H9 (cell line): Measurements from ENCODE around the gene ERAS. TPM values are rescaled to one million over a fixed set of nuclear protein-coding genes. Genes with fewer than 3 reads are reported as not detected.

Experiments
- DNase-seq: peaks from one replicate; pipeline ENCODE4 v3.0.0-alpha.2; 2017
- H2AFZ ChIP-seq: one replicate; pipeline ENCODE4 v1.6.1; 2013; ENCODE audit warnings: mild to moderate bottlenecking, low read length, control low read depth, moderate library complexity
- H2AK5ac ChIP-seq: 2 replicates; pipeline ENCODE4 v1.6.1; 2013; ENCODE audit warnings: low read length, control low read depth, mixed read lengths; ENCODE audit not compliant: insufficient read length
- H2BK120ac ChIP-seq: one replicate; pipeline ENCODE4 v1.6.1; 2013; ENCODE audit warnings: low read depth, mild to moderate bottlenecking, low read length, control low read depth, inconsistent platforms; ENCODE audit not compliant: poor library complexity, severe bottlenecking
- H2BK12ac ChIP-seq: 2 replicates; pipeline ENCODE4 v1.6.1; 2013; ENCODE audit warnings: low read length, control low read depth, mixed read lengths, low read depth; ENCODE audit not compliant: insufficient read length
- H2BK15ac ChIP-seq: 2 replicates; pipeline ENCODE4 v1.6.1; 2013; ENCODE audit warnings: low read depth, low read length, control low read depth
- H2BK20ac ChIP-seq: one replicate; pipeline ENCODE4 v1.6.1; 2013; ENCODE audit warnings: low read depth, mild to moderate bottlenecking, low read length, control low read depth, inconsistent platforms; ENCODE audit not compliant: poor library complexity, severe bottlenecking
- H2BK5ac ChIP-seq: 2 replicates; pipeline ENCODE4 v1.6.1; 2013; ENCODE audit warnings: low read length, control low read depth, mixed read lengths; ENCODE audit not compliant: insufficient read length
- H3K14ac ChIP-seq: 2 replicates; pipeline ENCODE4 v1.6.1; 2013; ENCODE audit warnings: low read length, control low read depth; ENCODE audit not compliant: insufficient read depth
- H3K18ac ChIP-seq: 2 replicates; pipeline ENCODE4 v1.6.1; 2013; ENCODE audit warnings: low read depth, mild to moderate bottlenecking, mixed read lengths, low read length, control low read depth; ENCODE audit not compliant: insufficient read length
- H3K23ac ChIP-seq: 2 replicates; pipeline ENCODE4 v1.6.1; 2013; ENCODE audit warnings: low read length, control low read depth, mixed read lengths, low read depth; ENCODE audit not compliant: insufficient read length
- H3K23me2 ChIP-seq: 2 replicates; pipeline ENCODE4 v1.6.1; 2013; ENCODE audit warnings: low read depth, mild to moderate bottlenecking, mixed read lengths, low read length, control low read depth; ENCODE audit not compliant: insufficient read length, poor library complexity, severe bottlenecking
- H3K27ac ChIP-seq: 2 replicates; pipeline ENCODE4 v1.5.1; 2013; ENCODE audit warnings: low read length, control low read depth, mixed read lengths, low read depth; ENCODE audit not compliant: insufficient read length
- H3K27me3 ChIP-seq: 2 replicates; pipeline ENCODE4 v1.6.1; 2013; ENCODE audit warnings: low read length, control low read depth, inconsistent platforms; ENCODE audit not compliant: insufficient read depth
- H3K4ac ChIP-seq: 2 replicates; pipeline ENCODE4 v1.6.1; 2013; ENCODE audit warnings: low read depth, mild to moderate bottlenecking, control low read depth, inconsistent platforms, low read length, moderate library complexity
- H3K4me1 ChIP-seq: 2 replicates; pipeline ENCODE4 v1.6.1; 2013; ENCODE audit warnings: low read length, control low read depth, inconsistent platforms; ENCODE audit not compliant: insufficient read depth
- H3K4me2 ChIP-seq: 2 replicates; pipeline ENCODE4 v1.6.1; 2013; ENCODE audit warnings: low read length, control low read depth, mixed read lengths; ENCODE audit not compliant: insufficient read length, insufficient read depth
- H3K56ac ChIP-seq: 2 replicates; pipeline ENCODE4 v1.6.1; 2013; ENCODE audit warnings: low read depth, mild to moderate bottlenecking, mixed read lengths, low read length, control low read depth; ENCODE audit not compliant: insufficient read length
- H3K79me1 ChIP-seq: 2 replicates; pipeline ENCODE4 v1.6.1; 2013; ENCODE audit warnings: low read depth, mild to moderate bottlenecking, moderate library complexity, low read length, control low read depth, inconsistent platforms; ENCODE audit not compliant: insufficient read depth, poor library complexity, severe bottlenecking
- H3K79me2 ChIP-seq: 2 replicates; pipeline ENCODE4 v1.6.1; 2013; ENCODE audit warnings: low read length, control low read depth, inconsistent platforms; ENCODE audit not compliant: insufficient read depth
- H3K9ac ChIP-seq: 2 replicates; pipeline ENCODE4 v1.6.1; 2013; ENCODE audit warnings: low read length, control low read depth, mixed read lengths; ENCODE audit not compliant: insufficient read length; ENCODE audit errors: extremely low read depth
- H3K9me3 ChIP-seq: one replicate; pipeline ENCODE4 v1.6.1; 2013; ENCODE audit warnings: low read depth, low read length, inconsistent platforms; ENCODE audit not compliant: control insufficient read depth
- H3T11ph ChIP-seq: one replicate; pipeline ENCODE4 v1.6.1; 2013; ENCODE audit warnings: mild to moderate bottlenecking, low read length, control low read depth, inconsistent platforms
- H4K20me1 ChIP-seq: one replicate; pipeline ENCODE4 v1.6.1; 2013; ENCODE audit not compliant: control insufficient read depth, insufficient read length, insufficient read depth
- H4K5ac ChIP-seq: 2 replicates; pipeline ENCODE4 v1.6.1; 2013; ENCODE audit warnings: low read depth, mild to moderate bottlenecking, mixed read lengths, low read length, control low read depth; ENCODE audit not compliant: insufficient read length
- H4K8ac ChIP-seq: replicated peaks from 2 replicates; pipeline ENCODE4 v1.6.1; 2013; ENCODE audit warnings: low read length, control low read depth, mixed read lengths, low read depth; ENCODE audit not compliant: insufficient read length
- H4K91ac ChIP-seq: 2 replicates; pipeline ENCODE4 v1.6.1; 2013; ENCODE audit warnings: low read depth, mild to moderate bottlenecking, moderate library complexity, mixed read lengths, low read length, control low read depth; ENCODE audit not compliant: insufficient read length
- H3K27ac Mint-ChIP-seq, 3 experiments: 2 replicates in 2 of 3; 3 replicates in 1 of 3; pipeline ENCODE4 v1.8.0; 2020 to 2021; ENCODE audit warnings: mixed read lengths in 3 of 3, mild to moderate bottlenecking in 1 of 3, moderate library complexity in 1 of 3
- H3K27me3 Mint-ChIP-seq: 2 replicates; pipeline ENCODE4 v1.8.0; 2021; ENCODE audit warnings: low read depth, mild to moderate bottlenecking, moderate library complexity, mixed read lengths
- H3K36me3 Mint-ChIP-seq, 3 experiments: 2 replicates in 2 of 3; 3 replicates in 1 of 3; pipeline ENCODE4 v1.8.0; 2020 to 2021; ENCODE audit warnings: low read depth in 3 of 3, mixed read lengths in 3 of 3; ENCODE audit not compliant: insufficient read depth in 1 of 3
- H3K4me1 Mint-ChIP-seq, 2 experiments: 2 replicates each; pipeline ENCODE4 v1.8.0; 2020; ENCODE audit warnings: mixed read lengths in 2 of 2
- H3K4me3 Mint-ChIP-seq, 2 experiments: 2 replicates in 1 of 2; 3 replicates in 1 of 2; pipeline ENCODE4 v1.8.0; 2020 to 2021; ENCODE audit warnings: mild to moderate bottlenecking in 2 of 2, mixed read lengths in 2 of 2, moderate library complexity in 1 of 2
- H3K9me3 Mint-ChIP-seq, 2 experiments: 2 replicates in 1 of 2; 3 replicates in 1 of 2; pipeline ENCODE4 v1.8.0; 2020; ENCODE audit warnings: mild to moderate bottlenecking in 2 of 2, mixed read lengths in 2 of 2, moderate library complexity in 1 of 2
- WGBS: extraction: QIAGEN DNeasy Blood & Tissue Kit; methylation state at CpG from one replicate; pipeline ENCODE4 v1.1.7; 2013; ENCODE audit warnings: missing lambda C conversion rate, low lambda C conversion rate, mixed read lengths; ENCODE audit not compliant: insufficient read length; ENCODE audit errors: extremely low coverage; 5-methylcytosine and 5-hydroxymethylcytosine counted together
- total RNA-seq: library from RNA; stranded (reverse); gene quantifications from 2 replicates; pipeline ENCODE4 v1.2.1, GENCODE V29; 2021
- TF ChIP-seq, protein P1 (sequence below): fragments of 200-600 bp; sonication (generic); conservative IDR thresholded peaks from 3 replicates; pipeline ENCODE4 v1.8.0; 2021; ENCODE audit warnings: antibody characterized with exemption, mild to moderate bottlenecking

The ERAS gene
- total RNA-seq, 1 experiment from 2014 or later = not detected

DNA sequence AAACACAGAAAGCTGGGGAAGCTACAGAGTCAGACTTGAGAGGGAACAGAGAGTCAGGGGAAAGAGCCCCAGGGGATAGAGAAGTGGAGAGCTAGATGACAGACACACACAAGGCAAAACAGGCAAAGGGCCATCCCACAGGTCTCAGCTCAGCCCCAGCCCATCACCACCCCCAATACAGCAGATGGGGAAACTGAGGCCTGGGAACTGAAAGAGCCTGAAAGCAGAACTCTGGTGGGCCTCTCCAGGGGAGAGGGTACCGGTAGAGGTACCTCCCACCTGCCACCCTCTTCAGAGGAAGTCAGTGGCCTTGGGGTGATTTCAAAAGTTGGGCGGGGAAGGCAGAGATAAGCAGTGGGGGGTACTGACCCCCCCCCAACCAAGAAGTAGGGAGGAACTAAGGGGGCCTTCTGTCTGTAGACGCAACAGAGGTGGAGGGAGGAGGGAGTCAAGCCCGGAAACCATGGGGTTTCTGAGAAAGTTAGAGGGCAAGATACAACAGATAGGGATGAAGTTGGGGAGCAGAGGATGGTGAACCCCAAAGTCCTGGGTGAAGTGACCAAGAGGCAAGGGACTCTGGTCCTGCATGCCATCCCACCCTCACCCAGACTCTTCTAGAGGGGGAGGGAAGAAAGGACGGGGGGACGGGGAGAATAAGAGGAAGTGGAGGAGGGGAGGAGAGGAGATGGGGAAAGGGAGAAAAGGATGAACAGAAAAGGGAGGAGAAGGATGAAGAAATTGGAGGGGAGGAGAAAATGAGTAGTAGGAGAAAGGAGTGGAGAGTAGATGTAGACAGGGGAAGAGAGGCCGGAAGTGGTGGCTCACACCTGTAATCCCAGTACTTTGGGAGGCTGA, 36.7 kb upstream of the ERAS start:
- H3K4me1 ChIP-seq = no peaks in the 10 kb centered on the region
- H4K8ac ChIP-seq = no peak overlapping the region
- WGBS = 100% methylated on average over 2 of the region's 7 CpGs
- H2BK5ac ChIP-seq = no peak overlapping the region
- no peak overlapping the region for H3K4me3 Mint-ChIP-seq
- no peaks in the 10 kb centered on the region for H3K23me2 ChIP-seq
- peaks cover 68 to 82% of the 10 kb centered on the region in 2 experiments for H3K9me3 Mint-ChIP-seq
- H3T11ph ChIP-seq = no peak overlapping the region
- H3K56ac ChIP-seq = no peak overlapping the region
- H3K27me3 Mint-ChIP-seq = peaks cover 21% of the 10 kb centered on the region
- H3K79me2 ChIP-seq = no peaks in the 10 kb centered on the region
- peaks cover 0 to 9% (median 5%) of the 10 kb centered on the region in 3 experiments; a peak in 5 of 7 replicates for H3K36me3 Mint-ChIP-seq
- H2BK120ac ChIP-seq = no peak overlapping the region
- no peak overlapping the region for H3K14ac ChIP-seq
- no peak overlapping the region for H4K91ac ChIP-seq
- H3K4ac ChIP-seq = no peak overlapping the region
- no peaks in the 10 kb centered on the region for H3K79me1 ChIP-seq
- H2BK12ac ChIP-seq = no peak overlapping the region
- no peak overlapping the region for H3K23ac ChIP-seq
- no peak overlapping the region for H2AFZ ChIP-seq
- H4K20me1 ChIP-seq = no peaks in the 10 kb centered on the region
- H2AK5ac ChIP-seq = no peak overlapping the region
- peaks cover 23% of the 10 kb centered on the region for H3K9me3 ChIP-seq
- no peak overlapping the region for H2BK20ac ChIP-seq
- H3K27ac ChIP-seq = no peak overlapping the region
- TF ChIP-seq, protein P1, sequence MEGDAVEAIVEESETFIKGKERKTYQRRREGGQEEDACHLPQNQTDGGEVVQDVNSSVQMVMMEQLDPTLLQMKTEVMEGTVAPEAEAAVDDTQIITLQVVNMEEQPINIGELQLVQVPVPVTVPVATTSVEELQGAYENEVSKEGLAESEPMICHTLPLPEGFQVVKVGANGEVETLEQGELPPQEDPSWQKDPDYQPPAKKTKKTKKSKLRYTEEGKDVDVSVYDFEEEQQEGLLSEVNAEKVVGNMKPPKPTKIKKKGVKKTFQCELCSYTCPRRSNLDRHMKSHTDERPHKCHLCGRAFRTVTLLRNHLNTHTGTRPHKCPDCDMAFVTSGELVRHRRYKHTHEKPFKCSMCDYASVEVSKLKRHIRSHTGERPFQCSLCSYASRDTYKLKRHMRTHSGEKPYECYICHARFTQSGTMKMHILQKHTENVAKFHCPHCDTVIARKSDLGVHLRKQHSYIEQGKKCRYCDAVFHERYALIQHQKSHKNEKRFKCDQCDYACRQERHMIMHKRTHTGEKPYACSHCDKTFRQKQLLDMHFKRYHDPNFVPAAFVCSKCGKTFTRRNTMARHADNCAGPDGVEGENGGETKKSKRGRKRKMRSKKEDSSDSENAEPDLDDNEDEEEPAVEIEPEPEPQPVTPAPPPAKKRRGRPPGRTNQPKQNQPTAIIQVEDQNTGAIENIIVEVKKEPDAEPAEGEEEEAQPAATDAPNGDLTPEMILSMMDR = no peak
- H3K27ac Mint-ChIP-seq = no peak overlapping the region; a peak in 1 of 7 replicates
- no peak for DNase-seq
- no peak overlapping the region for H3K9ac ChIP-seq
- no peak overlapping the region for H3K4me2 ChIP-seq
- H2BK15ac ChIP-seq = no peak overlapping the region
- H3K4me1 Mint-ChIP-seq = no peaks in the 10 kb centered on the region
- no peak overlapping the region for H3K18ac ChIP-seq
- H4K5ac ChIP-seq = no peak overlapping the region
- no peaks in the 10 kb centered on the region for H3K27me3 ChIP-seq
